WTC11 (cell line): ENCODE data around the gene FBXO41. TPM values are rescaled to one million over a fixed set of nuclear protein-coding genes. Genes with fewer than 3 reads are reported as not detected.

Source experiments
- ATAC-seq: fragments of 200-7000 bp; cut with Tn5 transposase; 2 replicates; pipeline ENCODE4 v1.10.0; 2021; ENCODE audit warnings: mild to moderate bottlenecking, moderate library complexity
- CTCF ChIA-PET: fragments of 300-600 bp; sonication (Branson Sonifier 250); formaldehyde crosslinking; loops from one replicate; lab custom pipeline; 2021; ENCODE audit warnings: antibody characterized with exemption; lab: Charles Lee
- POLR2A ChIA-PET: fragments of 350-600 bp; sonication (Branson Sonifier 250); formaldehyde crosslinking; loops from one replicate; lab custom pipeline; 2021; ENCODE audit warnings: antibody characterized with exemption; lab: Charles Lee
- DNase-seq: peaks from one replicate; pipeline ENCODE4 v3.0.0; 2021; ENCODE audit warnings: low spot score
- H3K27ac Mint-ChIP-seq: 2 replicates; pipeline ENCODE4 v1.8.0; 2021; ENCODE audit warnings: mixed read lengths
- H3K27me3 Mint-ChIP-seq: 2 replicates; pipeline ENCODE4 v1.8.0; 2021; ENCODE audit warnings: low read depth, mild to moderate bottlenecking, moderate library complexity, mixed read lengths
- H3K36me3 Mint-ChIP-seq: 2 replicates; pipeline ENCODE4 v1.8.0; 2021; ENCODE audit warnings: mixed read lengths
- H3K4me1 Mint-ChIP-seq: 2 replicates; pipeline ENCODE4 v1.8.0; 2022; ENCODE audit warnings: mixed read lengths
- H3K4me3 Mint-ChIP-seq: 2 replicates; pipeline ENCODE4 v1.8.0; 2021; ENCODE audit warnings: mild to moderate bottlenecking, moderate library complexity, mixed read lengths
- H3K9me3 Mint-ChIP-seq: 2 replicates; pipeline ENCODE4 v1.8.0; 2021; ENCODE audit warnings: mixed read lengths
- AFF4 ChIP-seq: sonication (generic); formaldehyde crosslinking; IDR thresholded peaks from 2 replicates; pipeline ENCODE4 v1.8.1; 2023; ENCODE audit warnings: mild to moderate bottlenecking, missing genetic modification reagents, borderline replicate concordance
- ATF3 ChIP-seq: sonication (generic); formaldehyde crosslinking; conservative IDR thresholded peaks from 2 replicates; pipeline ENCODE4 v1.8.1; 2022; ENCODE audit warnings: mild to moderate bottlenecking, missing genetic modification reagents
- CTCF ChIP-seq: fragments of 200-600 bp; IDR thresholded peaks from 2 replicates; pipeline ENCODE4 v1.8.0; 2022; ENCODE audit warnings: antibody characterized with exemption
- E2F4 ChIP-seq: sonication (generic); formaldehyde crosslinking; IDR thresholded peaks from 2 replicates; pipeline ENCODE4 v1.8.1; 2022; ENCODE audit warnings: low read depth, mild to moderate bottlenecking, moderate library complexity, missing genetic modification reagents, borderline replicate concordance
- ETV6 ChIP-seq: sonication (generic); formaldehyde crosslinking; IDR thresholded peaks from 2 replicates; pipeline ENCODE4 v1.8.1; 2022; ENCODE audit warnings: mild to moderate bottlenecking, missing genetic modification reagents
- FOXJ3 ChIP-seq: sonication (generic); formaldehyde crosslinking; IDR thresholded peaks from 2 replicates; pipeline ENCODE4 v1.9.0; 2021; ENCODE audit warnings: missing genetic modification reagents, mild to moderate bottlenecking, borderline replicate concordance
- GABPB1 ChIP-seq: sonication (generic); formaldehyde crosslinking; IDR thresholded peaks from 2 replicates; pipeline ENCODE4 v1.8.1; 2023; ENCODE audit warnings: mild to moderate bottlenecking, missing genetic modification reagents
- JAZF1 ChIP-seq: fragments of 250-450 bp; sonication (Bioruptor Pico); IDR thresholded peaks from 2 replicates; pipeline ENCODE4 v1.9.0; 2021; ENCODE audit warnings: moderate library complexity, mild to moderate bottlenecking, inconsistent platforms
- KAT7 ChIP-seq: sonication (generic); formaldehyde crosslinking; IDR thresholded peaks from 2 replicates; pipeline ENCODE4 v1.8.1; 2023; ENCODE audit warnings: missing genetic modification reagents, mild to moderate bottlenecking, borderline replicate concordance
- NFATC4 ChIP-seq: fragments of 250-450 bp; sonication (Bioruptor Pico); IDR thresholded peaks from 2 replicates; pipeline ENCODE4 v1.9.0; 2021; ENCODE audit warnings: mild to moderate bottlenecking
- NFYB ChIP-seq: sonication (generic); formaldehyde crosslinking; conservative IDR thresholded peaks from 2 replicates; pipeline ENCODE4 v1.8.0; 2022; ENCODE audit warnings: low read depth, missing genetic modification reagents
- PRRX2 ChIP-seq: fragments of 250-450 bp; sonication (Bioruptor Pico); IDR thresholded peaks from 2 replicates; pipeline ENCODE4 v1.8.0; 2021; ENCODE audit warnings: mild to moderate bottlenecking
- RELA ChIP-seq: sonication (generic); formaldehyde crosslinking; IDR thresholded peaks from 2 replicates; pipeline ENCODE4 v1.8.1; 2022; ENCODE audit warnings: missing genetic modification reagents, mild to moderate bottlenecking, borderline replicate concordance
- SMAD4 ChIP-seq: sonication (generic); formaldehyde crosslinking; IDR thresholded peaks from 2 replicates; pipeline ENCODE4 v1.8.0; 2022; ENCODE audit warnings: mild to moderate bottlenecking, missing genetic modification reagents
- SP1 ChIP-seq: sonication (generic); formaldehyde crosslinking; conservative IDR thresholded peaks from 2 replicates; pipeline ENCODE4 v1.8.1; 2022; ENCODE audit warnings: missing genetic modification reagents
- STAT6 ChIP-seq: sonication (generic); formaldehyde crosslinking; conservative IDR thresholded peaks from 2 replicates; pipeline ENCODE4 v1.8.1; 2023; ENCODE audit warnings: mild to moderate bottlenecking, low read depth, missing genetic modification reagents, moderate library complexity
- ZNF121 ChIP-seq: sonication (generic); formaldehyde crosslinking; IDR thresholded peaks from 2 replicates; pipeline ENCODE4 v1.8.0; 2023; ENCODE audit warnings: missing genetic modification reagents
- ZNF138 ChIP-seq: sonication (generic); formaldehyde crosslinking; conservative IDR thresholded peaks from 2 replicates; pipeline ENCODE4 v1.8.1; 2022; ENCODE audit warnings: mild to moderate bottlenecking, moderate library complexity, missing genetic modification reagents
- ZNF396 ChIP-seq: fragments of 250-450 bp; sonication (Bioruptor Pico); IDR thresholded peaks from 2 replicates; pipeline ENCODE4 v1.8.0; 2021; ENCODE audit warnings: mild to moderate bottlenecking, moderate library complexity, borderline replicate concordance
- ZNF512 ChIP-seq: sonication (generic); formaldehyde crosslinking; IDR thresholded peaks from 2 replicates; pipeline ENCODE4 v1.8.1; 2022; ENCODE audit warnings: missing genetic modification reagents, borderline replicate concordance
- total RNA-seq: library from RNA; stranded (reverse); gene quantifications from 3 replicates; pipeline ENCODE4 v1.2.3, GENCODE V29; 2021

The FBXO41 gene
- total RNA-seq, 1 experiment from 2014 or later, result 19.2 TPM

GRCh38 chr2:73212448-73213176 is 71.7 kb downstream of the FBXO41 start:
- H3K4me3 Mint-ChIP-seq, result no peak overlapping the region
- peak; percentile 77 for ATAC-seq
- POLR2A ChIA-PET, result interaction anchor here (0.7 to 1.5 kb wide), 5 partner anchors 11 to 56 kb away, joined by 3 to 6 read pairs (median 4); partner anchors contain the start of genes NOTO and PRADC1
- TF ChIP-seq ZNF121 (peak; percentile 40; the same call in 1 of the 2 replicates), FOXJ3 (no peak), GABPB1 (0 out of 2 replicates have a peak, but pooled peaks have one; percentile 25), CTCF (peak; percentile 81)
- TF ChIP-seq, all 79 proteins: peak for 3
- CTCF ChIA-PET, result interaction anchor here (0.6 to 9.8 kb wide), 51 partner anchors 8 to 345 kb away, joined by 3 to 179 read pairs (median 4); partner anchors contain the start of genes CCT7, FBXO41, NOTO and PRADC1
- peaks cover 35% of the 10 kb centered on the region for H3K4me1 Mint-ChIP-seq
- H3K9me3 Mint-ChIP-seq, result no peaks in the 10 kb centered on the region
- no peaks in the 10 kb centered on the region for H3K36me3 Mint-ChIP-seq
- peak overlapping the region; percentile 57 for H3K27ac Mint-ChIP-seq
- DNase-seq, result peak; percentile 86
- peaks cover 19% of the 10 kb centered on the region for H3K27me3 Mint-ChIP-seq

- no peak for DNase-seq
- Mint-ChIP-seq H3K27me3 (peaks cover 22% of the 10 kb centered on the region), H3K27ac (peak overlapping the region; percentile 57), H3K36me3 (no peaks in the 10 kb centered on the region), H3K4me3 (no peak overlapping the region), H3K9me3 (no peaks in the 10 kb centered on the region), H3K4me1 (peaks cover 30% of the 10 kb centered on the region)
- ChIA-PET CTCF (interaction anchor here (0.6 to 9.8 kb wide), 45 partner anchors 9 to 344 kb away, joined by 3 to 179 read pairs (median 5); partner anchors contain the start of genes CCT7, FBXO41, NOTO and PRADC1), POLR2A (interaction anchor here (0.7 to 1.5 kb wide), 4 partner anchors 10 to 35 kb away, joined by 4 to 6 read pairs (median 5); partner anchors contain the start of genes NOTO and PRADC1)
- TF ChIP-seq ZNF512 (CRISPR knock-in tag), result no peak
- TF ChIP-seq E2F4, result no peak
- no peak for TF ChIP-seq STAT6 (CRISPR knock-in tag)
- TF ChIP-seq ZNF138 (CRISPR knock-in tag), result no peak
- no peak for TF ChIP-seq JAZF1 (CRISPR knock-in tag)
- TF ChIP-seq SMAD4 (CRISPR knock-in tag), result no peak
- no peak for TF ChIP-seq ZNF396
- TF ChIP-seq KAT7 (CRISPR knock-in tag), result no peak
- no peak for ATAC-seq
Observed at GRCh38 chr2:73212098-73212447, 72.2 kb downstream of the FBXO41 start.

- H3K4me3 Mint-ChIP-seq, result no peak overlapping the region
- POLR2A ChIA-PET, result no interaction called here
- no peak for DNase-seq
- no peak overlapping the region for H3K27ac Mint-ChIP-seq
- no peak for ATAC-seq
- H3K4me1 Mint-ChIP-seq, result peaks cover 28% of the 10 kb centered on the region
- H3K36me3 Mint-ChIP-seq, result no peaks in the 10 kb centered on the region
- CTCF ChIA-PET, result interaction anchor here (1.5 to 9.8 kb wide), 2 partner anchors 9 to 34 kb away, joined by 7 to 179 read pairs; partner anchors contain the start of gene NOTO
- peaks cover 31% of the 10 kb centered on the region for H3K27me3 Mint-ChIP-seq
- no peaks in the 10 kb centered on the region for H3K9me3 Mint-ChIP-seq
- TF ChIP-seq AFF4 (CRISPR knock-in tag) (no peak), ETV6 (no peak), ATF3 (CRISPR knock-in tag) (no peak), NFYB (CRISPR knock-in tag) (no peak), NFATC4 (CRISPR knock-in tag) (no peak), PRRX2 (CRISPR knock-in tag) (no peak), SP1 (no peak), RELA (no peak), ZNF121 (no peak)
Observed at GRCh38 chr2:73210696-73211095, 73.6 kb downstream of the FBXO41 start.
